Activated CD4-positive, alpha-beta T cell treated with anti-CD3 and anti-CD28 coated beads for 4 hours (primary cell): Measurements from ENCODE around the gene HOXB6.

Source experiments
- DNase-seq, 2 donors: peaks; one replicate each; pipeline ENCODE4 v3.0.0-alpha.2; 2020

Gene HOXB6

DNA sequence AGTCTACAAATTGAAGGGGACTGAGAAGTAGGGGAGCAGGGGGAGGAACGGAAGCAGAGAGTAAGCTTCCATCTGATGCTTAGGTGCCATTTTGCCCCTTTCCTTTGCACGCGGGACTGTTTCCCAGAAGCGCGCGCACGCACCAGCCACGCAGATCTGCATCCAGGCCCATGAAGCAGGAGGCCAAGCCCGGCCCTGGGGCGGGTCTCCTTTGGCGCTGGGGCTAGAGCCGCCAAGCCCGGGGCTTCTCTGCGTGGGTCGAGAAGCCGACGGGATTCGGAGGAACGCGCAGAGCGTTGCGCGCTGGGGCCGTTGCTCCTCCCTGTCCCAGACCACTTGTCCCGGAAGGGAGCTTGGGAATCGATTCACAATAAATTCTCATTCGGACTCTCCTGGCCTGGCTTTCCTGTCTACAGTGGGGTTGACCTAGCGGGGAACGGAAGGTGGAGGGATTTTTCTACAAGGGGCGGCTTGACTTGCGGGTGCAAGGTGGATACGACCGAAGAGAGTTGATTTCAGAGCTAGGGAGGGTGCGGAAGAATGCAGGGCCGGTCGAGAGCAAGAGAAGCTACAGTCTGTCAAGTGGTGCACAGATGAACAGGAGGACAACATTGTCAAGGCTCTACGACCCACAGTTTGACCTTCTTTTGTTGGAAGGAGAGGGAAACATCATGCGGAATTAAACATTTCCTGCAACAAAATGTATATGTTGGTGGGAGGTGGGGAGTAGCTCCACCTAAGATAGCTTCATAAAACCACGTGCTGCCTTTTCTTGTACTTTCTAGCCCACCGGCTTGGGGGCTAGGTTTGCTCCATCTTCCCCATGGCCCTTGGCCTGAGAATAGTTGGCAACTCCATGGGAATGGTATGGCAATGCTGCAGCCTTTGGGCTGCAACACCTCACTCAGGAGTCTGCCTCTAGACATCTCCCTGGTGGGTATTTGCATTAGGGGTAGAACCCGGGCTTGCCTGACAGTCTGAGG is 16.9 kb upstream of the HOXB6 start:
- DNase-seq: no peak

DNA sequence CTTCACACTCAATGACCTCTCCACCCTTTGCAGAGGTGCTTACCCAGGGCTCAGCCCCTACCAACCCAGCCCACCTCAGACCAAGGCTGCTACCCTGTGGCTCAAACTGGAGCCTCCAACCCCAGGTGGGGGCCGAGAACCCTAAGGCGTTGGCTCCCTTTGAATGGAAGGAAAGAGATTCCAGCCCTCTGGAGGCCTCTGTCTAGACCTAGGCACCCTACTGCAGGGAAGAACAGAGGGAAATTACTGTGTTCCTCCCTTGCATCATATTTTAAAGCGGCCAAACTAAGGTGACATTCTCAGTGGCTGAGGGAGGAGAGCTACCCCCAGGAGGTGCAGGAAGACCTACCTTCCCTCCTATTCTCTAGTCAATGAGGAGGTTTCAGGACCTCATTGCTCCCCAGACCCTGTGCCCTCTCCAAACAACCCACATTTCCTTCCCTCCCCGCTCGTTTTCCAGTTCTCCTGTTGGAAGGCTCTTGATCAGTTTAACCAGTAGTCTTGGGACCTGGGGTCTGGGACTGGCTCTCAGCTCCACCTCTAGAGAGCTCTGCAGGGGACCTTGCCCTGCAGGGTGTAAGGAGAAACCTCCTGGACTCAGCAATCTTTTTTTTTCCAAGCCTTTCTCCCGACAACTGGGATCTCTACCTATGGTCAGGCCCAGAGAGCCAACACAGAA is 15.8 kb upstream of the HOXB6 start:
- DNase-seq: no peak

DNA sequence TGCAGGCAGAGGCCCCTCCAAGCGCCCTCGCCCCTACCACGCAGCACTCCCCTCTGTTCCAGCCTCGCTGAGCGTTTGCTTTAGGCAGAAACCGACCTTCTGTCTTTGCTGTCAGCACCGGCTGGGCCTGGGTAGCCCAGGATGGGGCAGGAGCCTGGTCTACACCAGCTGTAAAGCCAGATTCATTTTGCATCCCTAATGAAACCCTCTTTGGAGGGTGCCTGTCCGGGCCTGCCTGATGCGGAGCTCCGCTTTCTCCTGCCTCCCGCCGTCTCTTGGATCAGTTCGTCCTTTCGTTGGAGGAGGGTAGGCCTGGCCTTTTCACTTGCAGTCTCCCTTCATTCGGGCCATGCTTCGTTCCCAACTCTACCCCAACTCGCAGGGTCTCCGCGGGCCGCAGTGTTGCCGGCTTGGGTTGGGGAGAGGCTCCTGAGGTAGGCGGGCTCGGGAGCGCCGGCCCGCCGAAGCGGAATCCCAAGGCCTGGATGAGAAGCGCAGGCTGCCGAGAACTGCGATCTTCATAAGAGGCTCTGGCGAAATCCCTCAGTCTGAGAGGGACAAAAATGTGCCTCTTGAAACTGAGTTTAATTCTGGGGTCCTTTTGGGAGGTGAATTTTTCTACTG is 15.2 kb upstream of the HOXB6 start:
- DNase-seq: no peak

DNA sequence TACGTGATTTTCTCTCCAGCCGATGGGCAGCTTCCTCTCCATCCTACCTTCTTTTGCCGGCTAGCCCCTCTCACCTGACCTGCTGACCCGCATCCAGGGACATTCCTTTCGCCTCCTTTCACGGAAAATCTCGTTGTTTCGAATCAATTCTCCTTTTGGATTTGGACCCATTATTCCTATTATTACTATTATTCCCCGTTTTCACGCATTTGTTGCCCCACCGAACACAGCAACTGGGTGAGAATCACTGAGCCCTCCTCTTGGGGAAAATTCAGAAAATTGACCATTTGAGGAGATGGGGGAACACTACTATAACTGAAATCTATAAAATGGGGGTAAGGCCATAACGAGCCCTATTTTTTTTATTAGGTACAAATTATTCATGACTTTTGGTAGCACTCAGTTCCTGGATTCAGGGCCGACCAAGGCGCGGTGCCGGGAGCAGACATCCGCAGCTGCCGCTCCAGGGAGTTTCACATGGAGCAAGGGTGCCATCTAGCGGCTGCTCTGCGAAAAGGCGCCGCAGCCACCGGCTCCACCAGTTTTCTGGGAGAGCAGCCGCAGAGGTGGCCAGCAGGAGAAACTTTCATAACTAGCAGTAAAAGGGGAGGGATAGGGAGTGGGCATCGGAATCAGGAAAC is 13.6 kb upstream of the HOXB6 start:
- DNase-seq: peak; percentile 76 to 86

DNA sequence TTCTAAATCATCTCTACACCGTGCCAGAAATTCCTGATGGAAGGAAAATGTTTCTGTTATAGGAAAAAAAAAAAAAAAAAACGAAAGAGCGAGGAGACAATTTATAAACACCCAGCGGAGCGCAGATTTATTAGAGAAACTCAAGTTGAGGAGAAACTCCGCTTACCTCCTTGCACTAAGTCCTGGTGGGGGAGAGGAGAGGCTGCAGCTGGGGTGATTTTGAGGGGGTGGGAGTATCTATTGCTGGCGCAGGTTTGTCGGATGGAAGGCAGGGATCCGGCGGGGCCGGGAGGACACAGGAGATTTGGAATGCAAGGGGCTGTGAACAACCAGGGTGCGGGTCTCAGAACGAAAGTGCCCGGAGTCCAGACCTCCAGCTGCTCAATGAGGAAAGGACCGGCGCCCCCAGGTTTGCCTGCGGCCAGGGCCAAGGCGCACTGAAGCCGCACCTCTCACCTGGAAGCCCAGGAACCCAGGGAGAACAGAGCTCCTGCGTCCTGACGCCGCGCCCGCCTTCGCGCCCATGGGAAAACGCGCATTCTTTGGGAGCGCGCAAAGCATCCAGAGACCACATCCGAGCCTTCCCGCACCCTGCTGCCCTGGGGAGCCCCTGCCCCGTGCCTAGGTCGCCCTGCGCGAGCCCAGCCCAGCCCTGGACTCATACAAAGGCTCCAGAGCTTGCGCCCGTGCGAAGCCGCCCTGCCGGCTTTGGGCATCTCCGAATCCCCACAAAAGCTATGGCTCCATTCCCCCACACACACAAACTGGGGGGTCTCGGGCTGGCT is 12.9 kb upstream of the HOXB6 start:
- no peak for DNase-seq

DNA sequence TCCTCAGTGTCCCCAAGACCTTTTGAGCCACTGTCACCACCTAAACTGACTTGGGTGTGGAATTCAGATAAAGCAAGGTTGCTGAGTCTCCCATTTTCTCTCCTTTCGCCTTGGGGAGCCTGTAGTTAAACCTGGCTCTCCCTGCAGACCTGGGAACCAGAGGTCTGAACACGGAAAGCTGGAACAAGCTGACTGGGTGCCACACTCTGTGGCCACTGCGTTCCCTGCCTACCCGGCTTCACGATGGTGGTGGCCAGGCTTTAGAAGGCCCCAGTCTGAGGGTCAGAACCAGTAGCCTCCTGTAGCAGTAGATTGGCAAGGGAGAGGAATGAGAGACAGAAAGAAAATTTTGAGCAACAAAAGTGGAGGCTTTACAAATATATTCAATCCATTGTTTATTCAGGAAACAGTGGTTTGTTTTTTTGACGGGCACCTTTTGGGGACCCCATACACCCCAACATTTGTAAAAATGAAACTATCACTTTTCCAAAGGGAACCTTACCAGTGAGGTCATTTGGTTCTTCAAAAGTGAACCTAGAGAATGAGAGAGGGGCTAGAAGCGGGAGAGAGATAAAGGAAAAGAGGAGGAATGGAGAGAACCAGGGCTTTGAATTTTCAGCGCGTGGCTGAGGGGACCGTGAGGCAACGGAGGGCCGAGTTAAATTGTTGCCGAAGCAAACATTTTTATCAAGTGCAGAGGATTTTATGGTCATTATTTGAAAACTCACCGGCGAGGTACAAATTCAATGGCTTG is 12.1 kb upstream of the HOXB6 start:
- DNase-seq: no peak

DNA sequence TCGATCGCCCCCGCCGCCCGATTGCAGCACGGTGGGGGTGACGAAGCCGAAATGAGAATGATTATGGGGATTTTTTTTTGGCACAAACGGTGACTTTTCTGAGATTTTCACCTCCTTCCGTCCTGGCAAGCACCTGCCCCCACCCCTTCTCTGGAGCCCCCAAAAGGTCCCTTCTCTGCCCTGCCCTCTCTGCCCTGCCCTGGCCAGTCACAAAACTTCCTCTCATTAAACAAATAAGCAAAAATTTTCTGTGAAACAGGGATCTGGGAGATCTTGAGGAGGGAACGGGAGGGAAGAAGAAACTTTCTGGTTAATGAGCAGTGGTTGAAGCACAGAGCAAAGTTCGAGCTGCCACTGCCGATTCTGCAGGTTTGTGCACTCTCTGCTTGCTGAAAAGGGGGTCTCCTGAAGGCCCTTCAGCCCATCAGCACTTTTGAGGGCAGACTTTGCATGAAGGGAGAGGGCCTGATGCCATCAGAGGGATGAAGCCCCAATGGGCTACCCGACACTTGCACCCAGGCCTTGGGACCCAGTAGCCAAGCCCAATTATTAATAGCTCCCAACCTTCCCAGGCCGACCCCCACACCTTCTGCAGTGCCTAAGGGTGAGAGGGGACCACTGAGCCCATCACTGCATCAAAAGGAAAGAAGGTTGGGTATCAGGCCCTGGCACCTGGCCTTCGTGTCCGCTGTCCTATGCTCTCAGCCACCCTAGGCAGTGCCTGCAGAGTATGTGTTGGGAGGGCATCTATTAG is 11.4 kb upstream of the HOXB6 start:
- DNase-seq: no peak

DNA sequence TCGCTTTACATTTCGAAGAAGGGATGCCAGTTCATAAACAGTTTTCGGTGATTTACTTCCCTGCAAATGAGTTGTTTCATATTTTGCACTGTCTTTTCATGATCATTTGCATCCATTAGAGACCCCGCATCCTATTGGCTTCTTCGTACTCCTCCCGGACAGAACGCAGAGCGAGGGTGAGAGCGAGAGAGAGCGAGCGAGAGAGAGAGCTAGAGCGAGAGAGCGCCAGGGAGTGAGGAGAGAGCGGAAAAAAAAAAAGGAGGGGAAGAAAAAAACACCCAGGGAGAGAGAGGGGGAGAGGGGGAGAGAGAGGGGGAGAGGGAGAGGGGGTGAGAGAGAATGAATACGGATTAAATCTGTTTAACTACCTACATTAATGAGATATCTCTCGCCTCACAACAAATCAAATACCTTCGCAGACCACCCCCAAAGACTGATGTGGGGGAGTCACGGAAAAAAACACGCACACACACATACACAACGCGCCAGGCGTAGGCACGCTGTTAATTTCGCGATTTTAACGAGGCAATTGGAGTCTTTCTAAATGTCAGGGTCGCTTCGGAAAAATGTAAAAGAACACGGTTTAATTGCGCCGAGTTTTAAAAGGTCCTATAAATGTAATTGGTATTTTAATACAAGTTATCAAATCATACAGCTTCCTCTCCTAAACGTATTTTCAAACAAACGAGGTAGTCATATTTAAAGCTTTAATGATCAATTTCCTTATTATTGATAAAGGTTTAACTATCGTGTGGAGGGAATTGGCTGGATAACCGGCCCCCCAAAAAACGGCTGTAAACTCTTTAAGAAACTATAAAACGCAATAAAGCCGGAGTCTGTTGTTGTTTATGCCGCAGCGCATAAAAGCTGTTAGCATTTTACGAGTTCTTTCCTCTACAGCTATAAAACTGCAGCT is 10.5 kb upstream of the HOXB6 start, which contains the start of gene HOXB8:
Gene HOXB8 (minus strand): TSS at position 246 of the 916 bp plus-strand sequence. CDS start 588 bp downstream, outside the sequence.
- DNase-seq: no peak

DNA sequence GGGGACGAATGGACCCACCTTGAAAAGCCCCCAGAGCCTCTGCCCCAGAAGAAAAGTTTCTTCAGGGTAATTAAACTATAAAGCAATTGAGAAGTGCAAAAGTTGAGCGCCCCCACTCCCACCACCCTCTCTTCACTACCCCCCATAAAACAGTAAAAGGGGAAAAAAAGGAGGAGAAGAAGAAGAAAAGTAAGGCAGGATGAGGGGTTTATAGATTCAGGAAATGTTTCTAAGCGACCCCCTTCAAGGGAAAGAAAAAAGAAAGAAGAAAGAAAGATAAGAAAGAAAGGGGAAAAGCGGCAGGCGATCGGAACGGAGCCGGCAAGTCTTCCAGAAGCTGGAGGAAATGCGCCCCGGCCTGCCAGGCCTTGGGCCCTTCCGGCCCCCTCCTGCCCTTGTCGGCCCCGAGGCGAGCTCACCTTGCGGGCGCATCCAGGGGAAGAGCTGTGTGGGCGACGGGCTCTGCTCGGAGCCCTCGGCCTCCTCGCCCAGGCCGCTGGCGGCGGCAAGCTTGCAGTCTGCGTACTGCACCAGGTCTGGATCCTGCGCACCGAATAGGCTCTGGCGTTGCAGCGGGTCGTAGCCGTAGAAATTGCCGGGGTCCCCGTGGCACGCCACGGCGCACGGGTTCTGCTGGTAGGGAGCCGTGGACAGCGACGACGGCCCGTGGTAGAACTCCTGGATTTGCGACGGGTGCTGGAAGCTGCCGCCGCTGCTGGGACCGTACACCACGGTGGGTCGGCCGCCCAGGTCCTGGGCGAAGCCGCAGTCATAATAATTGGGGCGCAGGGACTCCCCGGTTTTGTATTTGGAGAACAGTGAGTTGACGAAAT is 9.3 kb upstream of the HOXB6 start:
- DNase-seq: peak in 1 of 2 donors; percentile 26

DNA sequence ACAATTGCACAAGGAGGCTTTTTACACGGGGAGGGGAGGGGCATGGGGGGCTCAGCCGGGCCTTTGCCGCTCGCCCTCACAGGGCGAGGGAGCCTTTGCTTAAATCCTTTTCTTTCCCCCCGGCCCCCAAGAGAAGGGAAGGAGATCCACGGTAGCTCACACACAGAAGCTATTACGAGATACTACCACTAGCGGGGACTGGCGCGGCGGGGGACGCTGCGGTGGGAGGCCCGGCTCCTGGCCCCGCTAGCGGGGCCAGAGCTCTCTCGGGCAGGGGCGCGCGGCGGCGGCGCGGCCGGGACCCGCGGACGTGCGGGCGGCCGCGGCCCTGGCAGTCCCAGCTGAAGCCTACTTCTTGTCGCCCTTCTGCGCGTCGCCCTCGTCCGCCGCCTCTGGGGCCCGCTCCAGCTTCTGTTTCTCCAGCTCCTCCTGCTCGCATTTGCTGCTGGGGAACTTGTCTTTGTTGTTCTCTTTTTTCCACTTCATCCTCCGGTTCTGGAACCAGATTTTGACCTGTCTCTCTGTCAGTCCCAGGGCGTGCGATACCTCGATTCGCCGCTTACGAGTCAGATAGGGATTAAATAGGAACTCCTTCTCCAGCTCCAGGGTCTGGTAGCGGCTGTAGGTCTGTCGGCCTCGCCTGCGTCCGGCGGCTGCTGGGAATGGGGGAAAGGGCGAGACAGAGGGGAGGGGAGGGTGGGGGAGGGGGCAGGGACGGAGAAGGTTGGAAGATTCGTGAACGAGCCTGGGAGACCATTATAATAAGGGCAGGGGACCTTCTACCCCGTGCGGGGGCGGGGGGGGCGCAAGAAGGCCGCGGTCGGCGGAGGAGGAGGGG is 8.3 kb upstream of the HOXB6 start:
- DNase-seq: peak in 1 of 2 donors; percentile 51

DNA sequence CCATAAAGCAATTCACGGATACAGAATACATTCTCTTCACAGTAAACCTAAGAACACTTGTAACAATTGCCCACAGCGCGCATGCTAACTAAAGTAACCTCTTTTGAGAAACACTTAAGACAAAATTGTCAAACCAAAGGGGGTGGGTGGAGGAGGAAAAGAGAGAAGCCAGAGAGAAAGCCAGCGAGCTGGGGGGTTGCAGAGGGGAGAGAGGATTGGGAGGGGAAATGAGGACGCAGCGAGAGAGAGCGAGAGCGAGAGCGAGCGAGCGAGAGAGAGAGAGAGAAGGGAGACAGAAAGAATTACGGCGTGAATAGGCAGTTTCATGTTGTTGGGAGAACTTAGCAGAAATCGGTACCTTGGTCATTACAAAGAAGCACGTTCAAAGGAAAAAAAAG is 7.7 kb upstream of the HOXB6 start:
- no peak for DNase-seq

DNA sequence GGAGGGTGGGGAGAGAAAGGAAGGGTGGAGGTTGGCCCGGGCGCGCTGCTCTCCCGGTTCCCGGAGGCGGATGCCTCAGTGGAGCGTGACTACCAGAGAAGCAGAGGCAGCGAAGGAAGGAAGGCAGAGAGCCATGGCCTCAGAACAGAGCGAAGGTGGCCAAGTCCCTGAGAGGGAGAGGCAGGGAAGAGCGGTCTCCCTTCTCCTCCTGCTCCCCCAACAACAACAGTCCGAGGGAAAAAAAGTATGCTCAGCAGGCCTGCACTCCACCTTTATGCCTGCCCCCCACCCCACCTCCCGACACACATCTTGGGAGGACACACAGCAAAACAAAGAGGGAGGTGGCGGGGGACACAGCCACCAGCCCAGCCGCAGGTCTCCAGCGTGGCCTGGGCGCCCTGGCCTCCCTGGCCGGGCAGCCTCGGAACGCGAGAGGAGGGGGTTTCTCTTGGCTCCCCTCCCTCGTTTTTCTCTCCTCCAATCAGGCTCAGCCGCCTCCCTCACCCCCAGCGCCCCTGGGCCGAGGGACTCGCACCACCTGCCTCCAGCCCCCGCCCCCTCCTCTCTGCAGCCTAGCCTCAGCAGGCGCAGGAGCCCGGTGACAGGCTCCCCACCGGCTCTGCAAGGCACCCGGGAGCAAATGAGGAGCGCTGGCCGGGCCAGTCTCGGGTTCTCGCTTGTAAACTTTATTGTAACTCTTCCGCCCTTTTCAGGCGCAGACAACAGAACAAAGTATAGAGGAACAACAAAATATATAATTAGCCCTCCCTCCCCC is 7.1 kb upstream of the HOXB6 start:
- no peak for DNase-seq

DNA sequence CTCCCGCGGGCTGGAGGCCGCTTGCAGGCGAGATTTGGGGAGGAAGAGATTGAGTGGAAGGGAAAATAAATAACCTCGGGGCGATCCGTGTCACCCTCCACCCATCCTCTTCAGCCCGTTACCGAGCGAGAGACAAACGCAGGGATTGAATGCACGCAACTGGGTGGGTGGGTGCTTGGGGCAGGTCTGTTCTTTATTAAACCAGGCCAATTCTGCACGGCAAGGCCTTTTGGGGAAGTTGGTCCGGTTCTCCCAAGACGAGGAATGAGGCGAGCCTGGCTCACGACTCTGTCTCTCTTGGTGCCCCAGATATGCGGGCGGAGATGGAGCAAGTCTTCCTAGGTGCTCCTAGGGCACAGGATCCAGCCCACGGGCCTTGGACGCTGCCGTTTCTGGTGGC is 6.4 kb upstream of the HOXB6 start:
- no peak for DNase-seq

DNA sequence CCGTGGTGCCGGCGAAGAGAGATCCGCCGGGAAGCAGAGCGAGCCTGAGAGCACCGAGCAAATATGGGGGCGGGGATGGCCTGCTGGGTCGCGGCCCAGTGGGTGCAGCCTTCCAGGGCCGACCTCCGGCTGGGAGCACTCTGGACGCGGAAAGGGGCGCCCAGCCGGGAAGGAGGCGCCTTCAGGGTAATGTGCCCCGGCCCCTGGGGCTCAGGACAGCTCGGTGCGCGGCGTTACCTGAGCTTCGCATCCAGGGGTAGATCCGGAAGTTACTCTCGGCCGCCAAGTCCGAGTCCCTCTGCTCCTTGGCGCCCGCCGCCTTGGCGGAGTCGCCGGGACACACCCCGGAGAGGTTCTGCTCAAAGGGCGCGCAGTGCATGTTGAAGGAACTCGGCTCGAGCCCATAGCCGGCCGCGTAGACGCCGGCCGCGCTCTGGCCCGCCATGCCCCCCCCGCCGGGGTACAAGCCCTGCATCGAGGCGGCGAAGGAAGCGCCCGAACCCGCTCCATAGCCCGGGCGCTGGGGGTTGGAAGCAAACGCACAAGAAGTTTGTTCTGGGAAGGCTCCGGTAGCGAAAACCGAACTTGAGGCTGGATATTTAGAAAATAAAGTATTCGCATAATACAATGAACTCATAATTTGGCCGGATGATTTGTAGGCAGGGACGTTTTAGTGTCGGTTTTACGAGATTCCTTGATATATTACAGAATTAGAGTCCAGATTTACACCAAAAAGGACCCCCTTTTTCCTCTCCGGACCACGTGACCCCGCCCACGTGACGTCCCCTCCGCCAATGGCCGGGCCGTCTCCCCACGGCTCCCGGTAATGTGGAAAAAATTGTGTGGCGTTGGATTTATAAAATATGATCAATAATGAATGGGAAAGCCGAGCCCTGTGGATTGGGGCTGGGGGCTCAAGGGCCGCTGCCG is 5.8 kb upstream of the HOXB6 start, which contains the start of gene HOXB7:
Gene HOXB7 (minus strand): TSS at position 736 of the 930 bp plus-strand sequence. CDS start 99 bp downstream, at position 637.
- DNase-seq: peak in 1 of 2 donors; percentile 56

DNA sequence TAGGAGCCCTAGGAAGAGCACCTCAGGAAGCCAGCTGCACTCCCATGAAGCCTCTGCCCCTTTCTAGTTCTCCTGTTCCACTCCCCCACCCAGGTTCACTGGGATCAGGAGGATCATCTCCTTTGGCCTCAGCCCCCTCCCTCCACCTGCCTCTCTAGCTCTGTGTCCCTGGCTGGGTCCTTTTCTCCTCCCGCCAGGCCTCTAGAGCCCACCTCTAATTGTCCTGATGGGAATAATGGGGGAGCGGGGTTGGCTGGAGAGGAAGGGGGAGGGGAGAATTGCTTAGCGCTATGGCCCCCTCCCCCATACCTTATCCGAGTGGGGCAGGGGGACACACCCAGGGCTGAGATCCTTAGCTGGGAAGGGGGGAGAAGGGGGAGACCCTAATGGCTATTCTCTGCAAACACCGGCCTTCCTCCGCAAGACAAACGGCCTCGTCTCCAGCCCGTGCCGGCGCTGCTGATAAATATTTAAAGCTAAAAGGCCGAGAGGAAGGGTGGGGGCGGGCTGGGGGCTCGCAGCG is 5.0 kb upstream of the HOXB6 start:
- no peak for DNase-seq
